SU-DHL-6 (cell line): ENCODE results near the gene HYOU1.

Experiments used
- EZH2phosphoT487 ChIP-seq: fragments of 200-600 bp; sonication (generic), shearing (Covaris generic); conservative IDR thresholded peaks from 2 replicates; pipeline ENCODE4 v1.6.1; 2018; ENCODE audit warnings: mild to moderate bottlenecking, antibody characterized with exemption, low read length, moderate library complexity, mixed read lengths
- TF ChIP-seq, protein P1 (sequence below): fragments of 200-600 bp; sonication (generic); IDR thresholded peaks from one replicate; pipeline ENCODE4 v1.5.1; 2017; ENCODE audit warnings: antibody characterized with exemption, mild to moderate bottlenecking, low read length, moderate library complexity; ENCODE audit not compliant: insufficient read depth, poor library complexity, severe bottlenecking

- TF ChIP-seq, protein P1, sequence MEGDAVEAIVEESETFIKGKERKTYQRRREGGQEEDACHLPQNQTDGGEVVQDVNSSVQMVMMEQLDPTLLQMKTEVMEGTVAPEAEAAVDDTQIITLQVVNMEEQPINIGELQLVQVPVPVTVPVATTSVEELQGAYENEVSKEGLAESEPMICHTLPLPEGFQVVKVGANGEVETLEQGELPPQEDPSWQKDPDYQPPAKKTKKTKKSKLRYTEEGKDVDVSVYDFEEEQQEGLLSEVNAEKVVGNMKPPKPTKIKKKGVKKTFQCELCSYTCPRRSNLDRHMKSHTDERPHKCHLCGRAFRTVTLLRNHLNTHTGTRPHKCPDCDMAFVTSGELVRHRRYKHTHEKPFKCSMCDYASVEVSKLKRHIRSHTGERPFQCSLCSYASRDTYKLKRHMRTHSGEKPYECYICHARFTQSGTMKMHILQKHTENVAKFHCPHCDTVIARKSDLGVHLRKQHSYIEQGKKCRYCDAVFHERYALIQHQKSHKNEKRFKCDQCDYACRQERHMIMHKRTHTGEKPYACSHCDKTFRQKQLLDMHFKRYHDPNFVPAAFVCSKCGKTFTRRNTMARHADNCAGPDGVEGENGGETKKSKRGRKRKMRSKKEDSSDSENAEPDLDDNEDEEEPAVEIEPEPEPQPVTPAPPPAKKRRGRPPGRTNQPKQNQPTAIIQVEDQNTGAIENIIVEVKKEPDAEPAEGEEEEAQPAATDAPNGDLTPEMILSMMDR, result no peak
- no peak for TF ChIP-seq EZH2phosphoT487
Observed at GRCh38 chr11:119051440-119052162, 5.4 kb downstream of the HYOU1 start.
